Measurements from ENCODE around the gene DYNLL2.

The DYNLL2 gene

DNA sequence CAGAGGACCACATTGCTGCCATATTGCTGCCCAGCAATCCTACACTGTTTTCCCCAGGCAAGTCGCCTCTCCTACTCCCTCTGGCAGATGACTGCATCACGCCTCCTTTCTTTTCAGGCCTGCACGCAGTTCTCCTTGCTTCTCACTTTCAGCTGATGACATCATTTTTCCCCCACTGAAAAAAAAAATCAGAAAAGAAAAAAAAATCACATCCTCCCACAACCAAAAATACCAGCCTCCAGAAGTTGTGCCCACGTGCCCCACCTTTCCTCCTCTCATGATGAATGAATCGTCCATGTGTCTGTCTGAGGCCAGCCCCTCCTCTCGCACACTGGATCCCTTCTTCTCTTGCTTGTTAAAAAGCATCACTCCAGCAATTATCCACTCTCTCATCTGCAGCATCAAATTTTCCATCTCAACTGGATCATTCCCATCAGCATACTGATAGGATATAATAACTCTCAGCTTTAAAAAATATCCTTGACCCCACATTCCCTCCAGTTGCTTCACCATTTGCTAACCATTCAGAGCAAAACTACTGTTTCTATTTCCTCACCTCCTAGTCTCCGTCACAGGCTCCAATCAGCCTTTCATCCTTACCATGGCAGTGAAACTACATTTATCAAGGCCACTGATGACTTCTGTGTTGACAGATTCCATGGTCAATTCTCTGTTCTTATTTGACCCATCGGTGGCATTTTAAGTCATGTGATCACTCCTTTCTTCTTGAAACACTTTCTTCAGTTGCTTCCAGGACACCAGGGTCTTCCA lies 30.1 kb upstream of the DYNLL2 start:
- peak; percentile 2 for DNase-seq (ENCODE audit: low read depth)
- no peak overlapping the region for H3K4me3 ChIP-seq (ENCODE audit: control insufficient read depth, low read depth, low read length)
- TF ChIP-seq, protein P1, sequence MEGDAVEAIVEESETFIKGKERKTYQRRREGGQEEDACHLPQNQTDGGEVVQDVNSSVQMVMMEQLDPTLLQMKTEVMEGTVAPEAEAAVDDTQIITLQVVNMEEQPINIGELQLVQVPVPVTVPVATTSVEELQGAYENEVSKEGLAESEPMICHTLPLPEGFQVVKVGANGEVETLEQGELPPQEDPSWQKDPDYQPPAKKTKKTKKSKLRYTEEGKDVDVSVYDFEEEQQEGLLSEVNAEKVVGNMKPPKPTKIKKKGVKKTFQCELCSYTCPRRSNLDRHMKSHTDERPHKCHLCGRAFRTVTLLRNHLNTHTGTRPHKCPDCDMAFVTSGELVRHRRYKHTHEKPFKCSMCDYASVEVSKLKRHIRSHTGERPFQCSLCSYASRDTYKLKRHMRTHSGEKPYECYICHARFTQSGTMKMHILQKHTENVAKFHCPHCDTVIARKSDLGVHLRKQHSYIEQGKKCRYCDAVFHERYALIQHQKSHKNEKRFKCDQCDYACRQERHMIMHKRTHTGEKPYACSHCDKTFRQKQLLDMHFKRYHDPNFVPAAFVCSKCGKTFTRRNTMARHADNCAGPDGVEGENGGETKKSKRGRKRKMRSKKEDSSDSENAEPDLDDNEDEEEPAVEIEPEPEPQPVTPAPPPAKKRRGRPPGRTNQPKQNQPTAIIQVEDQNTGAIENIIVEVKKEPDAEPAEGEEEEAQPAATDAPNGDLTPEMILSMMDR (conservative IDR thresholded peaks at IDR 0.05; ENCODE audit: control insufficient read depth, insufficient read depth, low read depth, low read length) = no peak

DNA sequence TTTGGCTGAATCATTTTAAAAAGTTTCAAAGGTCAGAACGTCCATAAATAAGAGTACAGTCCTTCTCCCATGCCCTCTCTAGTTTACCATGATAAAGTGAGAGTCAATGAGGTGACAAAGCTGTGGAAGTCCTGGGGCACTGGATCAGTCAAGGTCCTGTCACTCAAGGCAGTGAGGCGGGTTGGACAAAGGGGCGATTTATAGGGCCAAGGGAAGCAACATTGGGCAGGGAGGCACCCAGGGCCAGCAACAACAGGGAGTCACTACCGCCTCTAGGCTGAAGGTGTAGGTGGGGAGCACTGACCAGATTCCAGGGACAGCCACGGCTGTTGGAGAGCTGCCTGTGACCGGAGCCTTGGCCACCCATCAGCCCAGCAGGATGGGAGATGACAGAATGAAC lies 28.6 kb upstream of the DYNLL2 start:
- DNase-seq (ENCODE audit: low read depth) = no peak
- TF ChIP-seq, protein P1 (conservative IDR thresholded peaks at IDR 0.05; ENCODE audit: control insufficient read depth, insufficient read depth, low read depth, low read length) = no peak

DNA sequence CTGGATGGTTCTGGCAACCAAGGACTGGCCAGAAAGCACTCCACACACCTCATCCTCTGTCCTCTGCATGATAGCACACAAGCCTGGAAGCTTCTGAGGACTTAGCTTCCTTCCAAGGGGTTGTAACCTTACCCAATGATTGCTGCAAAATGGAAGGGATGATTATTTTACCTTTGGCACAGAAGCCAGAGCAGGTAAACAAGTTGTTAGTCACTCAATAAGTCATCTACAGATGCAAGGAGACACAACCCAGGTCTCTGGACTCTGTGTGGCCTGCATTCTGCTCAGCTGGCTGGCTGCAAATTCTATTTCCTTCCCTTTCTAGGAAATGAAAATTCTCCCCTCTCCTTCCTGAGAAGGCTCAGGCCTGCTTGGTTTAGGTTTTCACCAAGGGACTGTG lies 26.7 kb upstream of the DYNLL2 start:
- DNase-seq (ENCODE audit: low read depth) = no peak
- no peak overlapping the region for H3K4me3 ChIP-seq (ENCODE audit: control insufficient read depth, low read depth, low read length)
- TF ChIP-seq, protein P1 (conservative IDR thresholded peaks at IDR 0.05; ENCODE audit: control insufficient read depth, insufficient read depth, low read depth, low read length) = no peak

More for the DNA sequence above, 28.6 kb upstream of the DYNLL2 start:
- no peak overlapping the region for H3K4me3 ChIP-seq (ENCODE audit: control insufficient read depth, low read depth, low read length)

- H3K4me3 ChIP-seq (ENCODE audit: control insufficient read depth, low read depth, low read length) = no peak overlapping the region
- no peak for DNase-seq (ENCODE audit: low read depth)
- TF ChIP-seq, protein P1 (conservative IDR thresholded peaks at IDR 0.05; ENCODE audit: control insufficient read depth, insufficient read depth, low read depth, low read length) = no peak
These were observed 24.1 kb upstream of the DYNLL2 start for GRCh38 chr17:58059141-58059540.

- DNase-seq (ENCODE audit: low read depth) = peak; percentile 22
- TF ChIP-seq, protein P1 (conservative IDR thresholded peaks at IDR 0.05; ENCODE audit: control insufficient read depth, insufficient read depth, low read depth, low read length) = no peak
- H3K4me3 ChIP-seq (ENCODE audit: control insufficient read depth, low read depth, low read length) = no peak overlapping the region
These were observed 22.5 kb upstream of the DYNLL2 start for GRCh38 chr17:58060596-58061191.

- H3K4me3 ChIP-seq (ENCODE audit: control insufficient read depth, low read depth, low read length) = no peak overlapping the region
- DNase-seq (ENCODE audit: low read depth) = no peak
- TF ChIP-seq, protein P1 (conservative IDR thresholded peaks at IDR 0.05; ENCODE audit: control insufficient read depth, insufficient read depth, low read depth, low read length) = no peak
These were observed 21.5 kb upstream of the DYNLL2 start for GRCh38 chr17:58061672-58062071.
